HL-60 (cell line): ENCODE data around the gene LARP4.
"Not testable (repeated sequence)": the region's sequence is repeated elsewhere in the genome, so short reads cannot be mapped to it uniquely, and the experiment has no call there.

Experiments used
- DNase-seq, 2 experiments: peaks; one replicate each; pipeline ENCODE4 v3.0.0-alpha.2; 2010 to 2020; ENCODE audit warnings: low read depth in 1 of 2, low spot score in 1 of 2
- H3K27ac ChIP-seq: fragments of 250-450 bp; sonication (Bioruptor Pico); replicated peaks from 2 replicates; pipeline ENCODE4 v1.5.1; 2020; ENCODE audit warnings: mild to moderate bottlenecking, moderate library complexity
- H3K27me3 ChIP-seq: fragments of 250-450 bp; sonication (Bioruptor Pico); 2 replicates; pipeline ENCODE4 v1.5.1; 2021; ENCODE audit warnings: mild to moderate bottlenecking, moderate library complexity; ENCODE audit not compliant: insufficient read depth, poor library complexity, severe bottlenecking
- H3K4me3 ChIP-seq: replicated peaks from 2 replicates; pipeline ENCODE4 v1.5.1; 2011; ENCODE audit warnings: mild to moderate bottlenecking, control low read depth, low read length; ENCODE audit not compliant: insufficient read depth
- GABPA ChIP-seq: IDR thresholded peaks from 2 replicates; pipeline ENCODE4 v1.6.1; 2012; ENCODE audit warnings: low read depth
- POLR2AphosphoS5 ChIP-seq: IDR thresholded peaks from 2 replicates; pipeline ENCODE4 v1.6.1; 2012; ENCODE audit warnings: low read depth
- SPI1 ChIP-seq: IDR thresholded peaks from 2 replicates; pipeline ENCODE4 v1.6.1; 2012; ENCODE audit warnings: low read depth, mild to moderate bottlenecking, borderline replicate concordance
- TF ChIP-seq, protein P1 (sequence below): IDR thresholded peaks from 2 replicates; pipeline ENCODE4 v1.6.1; 2012; ENCODE audit warnings: low read depth; ENCODE audit not compliant: insufficient replicate concordance
- TF ChIP-seq, protein P2 (sequence below): IDR thresholded peaks from one replicate; pipeline ENCODE4 v1.5.1; 2011; ENCODE audit warnings: low read length, control low read depth, inconsistent platforms; ENCODE audit not compliant: insufficient read depth

LARP4 gene

DNA sequence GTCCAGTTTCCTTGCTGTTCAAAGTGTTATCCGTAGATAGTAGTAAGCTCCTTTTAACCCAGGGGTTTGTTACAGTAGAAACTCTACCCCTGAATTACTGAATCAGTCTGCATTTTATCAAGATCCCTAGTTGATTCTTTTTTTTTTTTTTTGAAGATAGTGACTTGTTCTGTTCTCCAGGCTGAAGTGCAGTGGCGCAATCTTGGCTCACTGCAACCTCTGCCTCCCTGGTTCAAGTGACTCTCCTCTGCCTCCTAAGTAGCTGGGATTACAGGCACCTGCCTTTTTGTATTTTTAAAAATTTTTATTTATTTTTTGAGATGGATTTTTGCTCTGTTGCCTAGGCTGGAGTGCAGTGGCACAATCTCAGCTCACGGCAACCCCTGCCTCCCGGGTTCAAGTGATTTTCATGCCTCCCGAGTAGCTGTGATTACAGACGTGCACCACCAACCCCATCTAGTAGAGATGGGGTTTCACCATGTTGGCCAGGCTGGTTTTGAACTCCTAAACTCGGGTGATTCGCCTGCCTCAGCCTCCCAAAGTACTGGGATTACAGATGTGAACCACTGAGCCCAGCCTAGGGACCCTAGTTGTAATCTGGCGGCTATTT, 10.5 kb downstream of the LARP4 start:
- TF ChIP-seq SPI1 = no peak
- TF ChIP-seq, protein P1, sequence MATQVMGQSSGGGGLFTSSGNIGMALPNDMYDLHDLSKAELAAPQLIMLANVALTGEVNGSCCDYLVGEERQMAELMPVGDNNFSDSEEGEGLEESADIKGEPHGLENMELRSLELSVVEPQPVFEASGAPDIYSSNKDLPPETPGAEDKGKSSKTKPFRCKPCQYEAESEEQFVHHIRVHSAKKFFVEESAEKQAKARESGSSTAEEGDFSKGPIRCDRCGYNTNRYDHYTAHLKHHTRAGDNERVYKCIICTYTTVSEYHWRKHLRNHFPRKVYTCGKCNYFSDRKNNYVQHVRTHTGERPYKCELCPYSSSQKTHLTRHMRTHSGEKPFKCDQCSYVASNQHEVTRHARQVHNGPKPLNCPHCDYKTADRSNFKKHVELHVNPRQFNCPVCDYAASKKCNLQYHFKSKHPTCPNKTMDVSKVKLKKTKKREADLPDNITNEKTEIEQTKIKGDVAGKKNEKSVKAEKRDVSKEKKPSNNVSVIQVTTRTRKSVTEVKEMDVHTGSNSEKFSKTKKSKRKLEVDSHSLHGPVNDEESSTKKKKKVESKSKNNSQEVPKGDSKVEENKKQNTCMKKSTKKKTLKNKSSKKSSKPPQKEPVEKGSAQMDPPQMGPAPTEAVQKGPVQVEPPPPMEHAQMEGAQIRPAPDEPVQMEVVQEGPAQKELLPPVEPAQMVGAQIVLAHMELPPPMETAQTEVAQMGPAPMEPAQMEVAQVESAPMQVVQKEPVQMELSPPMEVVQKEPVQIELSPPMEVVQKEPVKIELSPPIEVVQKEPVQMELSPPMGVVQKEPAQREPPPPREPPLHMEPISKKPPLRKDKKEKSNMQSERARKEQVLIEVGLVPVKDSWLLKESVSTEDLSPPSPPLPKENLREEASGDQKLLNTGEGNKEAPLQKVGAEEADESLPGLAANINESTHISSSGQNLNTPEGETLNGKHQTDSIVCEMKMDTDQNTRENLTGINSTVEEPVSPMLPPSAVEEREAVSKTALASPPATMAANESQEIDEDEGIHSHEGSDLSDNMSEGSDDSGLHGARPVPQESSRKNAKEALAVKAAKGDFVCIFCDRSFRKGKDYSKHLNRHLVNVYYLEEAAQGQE = no peak
- no peak for TF ChIP-seq GABPA
- no peak for TF ChIP-seq POLR2AphosphoS5
- TF ChIP-seq, protein P2, sequence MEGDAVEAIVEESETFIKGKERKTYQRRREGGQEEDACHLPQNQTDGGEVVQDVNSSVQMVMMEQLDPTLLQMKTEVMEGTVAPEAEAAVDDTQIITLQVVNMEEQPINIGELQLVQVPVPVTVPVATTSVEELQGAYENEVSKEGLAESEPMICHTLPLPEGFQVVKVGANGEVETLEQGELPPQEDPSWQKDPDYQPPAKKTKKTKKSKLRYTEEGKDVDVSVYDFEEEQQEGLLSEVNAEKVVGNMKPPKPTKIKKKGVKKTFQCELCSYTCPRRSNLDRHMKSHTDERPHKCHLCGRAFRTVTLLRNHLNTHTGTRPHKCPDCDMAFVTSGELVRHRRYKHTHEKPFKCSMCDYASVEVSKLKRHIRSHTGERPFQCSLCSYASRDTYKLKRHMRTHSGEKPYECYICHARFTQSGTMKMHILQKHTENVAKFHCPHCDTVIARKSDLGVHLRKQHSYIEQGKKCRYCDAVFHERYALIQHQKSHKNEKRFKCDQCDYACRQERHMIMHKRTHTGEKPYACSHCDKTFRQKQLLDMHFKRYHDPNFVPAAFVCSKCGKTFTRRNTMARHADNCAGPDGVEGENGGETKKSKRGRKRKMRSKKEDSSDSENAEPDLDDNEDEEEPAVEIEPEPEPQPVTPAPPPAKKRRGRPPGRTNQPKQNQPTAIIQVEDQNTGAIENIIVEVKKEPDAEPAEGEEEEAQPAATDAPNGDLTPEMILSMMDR = no peak
- Histone ChIP-seq H3K27ac (no peak overlapping the region), H3K27me3 (no peaks in the 10 kb centered on the region), H3K4me3 (no peak overlapping the region)
- peak in 1 of 2 experiments; percentile 38 for DNase-seq

DNA sequence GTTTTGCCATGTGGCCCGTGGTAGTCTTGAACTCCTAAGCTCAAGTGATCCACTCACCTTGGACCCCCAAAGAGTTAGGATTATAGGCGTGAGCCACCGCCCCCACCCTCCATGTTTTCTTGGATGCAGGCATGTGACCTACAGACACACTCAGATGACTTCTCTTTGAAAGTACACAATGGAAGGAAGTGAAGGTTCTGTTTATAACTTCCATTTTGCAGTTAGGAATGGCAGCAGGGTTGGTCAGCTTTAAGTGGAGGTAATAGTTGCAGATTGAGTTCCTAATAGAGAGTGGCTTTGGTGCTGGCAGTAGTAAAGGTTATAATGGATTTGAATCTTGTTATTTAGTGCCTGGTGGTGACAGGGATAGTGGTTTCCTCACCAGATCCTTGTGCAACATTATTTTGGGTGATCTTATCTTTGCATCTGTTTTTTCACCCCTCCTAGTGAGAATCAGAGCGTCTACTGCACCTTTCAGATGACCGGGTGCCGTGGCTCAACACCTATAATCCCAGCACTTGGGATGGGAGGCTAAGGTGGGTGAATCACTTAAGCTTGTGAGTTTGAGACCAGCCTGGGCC, 15.3 kb downstream of the LARP4 start:
- DNase-seq = peak in 1 of 2 experiments; percentile 18
- no peak for TF ChIP-seq SPI1
- no peak for TF ChIP-seq POLR2AphosphoS5
- TF ChIP-seq, protein P1 = no peak
- TF ChIP-seq GABPA = no peak
- TF ChIP-seq, protein P2 = no peak
- no peak overlapping the region for H3K4me3 ChIP-seq

DNA sequence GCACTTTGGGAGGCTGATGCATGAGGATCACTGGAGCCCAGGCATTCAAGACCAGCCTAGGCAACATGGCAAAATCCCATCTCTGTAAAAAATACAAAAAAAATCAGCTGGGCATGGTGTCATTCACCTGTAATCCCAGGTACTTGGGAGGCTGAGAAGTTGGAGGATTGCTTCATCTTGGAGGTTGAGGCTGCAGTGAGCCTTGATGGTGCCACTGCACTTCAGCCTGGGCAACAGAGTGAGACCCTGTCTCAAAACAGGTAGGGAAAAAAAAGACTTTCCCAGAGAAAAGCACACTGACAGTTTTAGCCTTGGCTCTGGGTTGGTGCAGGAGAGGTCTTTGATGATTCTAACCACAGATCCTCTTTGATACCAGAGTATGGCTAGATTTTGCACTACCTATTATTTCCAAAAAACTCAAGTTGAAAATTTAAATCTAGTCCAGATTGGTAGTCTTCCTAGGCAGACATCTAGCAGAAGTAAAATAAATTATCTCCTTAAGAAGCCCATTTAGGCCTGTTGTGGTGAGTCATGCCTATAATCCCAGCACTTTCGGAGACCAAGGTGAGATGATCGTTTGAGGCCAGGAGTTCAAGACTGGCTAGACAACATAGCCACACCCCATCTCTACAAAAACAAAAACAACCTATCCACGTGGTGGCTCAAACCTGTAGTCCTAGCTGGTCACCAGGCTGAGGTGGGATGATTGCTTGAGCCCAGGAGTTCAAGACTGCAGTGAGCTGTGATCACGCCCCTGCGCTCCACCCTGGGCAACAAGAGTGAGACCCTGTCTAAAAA, 18.6 kb downstream of the LARP4 start:
- TF ChIP-seq, protein P1 = no peak
- TF ChIP-seq, protein P2 = no peak
- TF ChIP-seq POLR2AphosphoS5 (no peak), SPI1 (no peak), GABPA (no peak)
- Histone ChIP-seq H3K27ac (no peak overlapping the region), H3K27me3 (no peaks in the 10 kb centered on the region)

More for the DNA sequence above, 15.3 kb downstream of the LARP4 start:
- no peaks in the 10 kb centered on the region for H3K27me3 ChIP-seq
- H3K27ac ChIP-seq = 0 out of 2 replicates have a peak overlapping the region, but pooled peaks have one; percentile 12

DNA sequence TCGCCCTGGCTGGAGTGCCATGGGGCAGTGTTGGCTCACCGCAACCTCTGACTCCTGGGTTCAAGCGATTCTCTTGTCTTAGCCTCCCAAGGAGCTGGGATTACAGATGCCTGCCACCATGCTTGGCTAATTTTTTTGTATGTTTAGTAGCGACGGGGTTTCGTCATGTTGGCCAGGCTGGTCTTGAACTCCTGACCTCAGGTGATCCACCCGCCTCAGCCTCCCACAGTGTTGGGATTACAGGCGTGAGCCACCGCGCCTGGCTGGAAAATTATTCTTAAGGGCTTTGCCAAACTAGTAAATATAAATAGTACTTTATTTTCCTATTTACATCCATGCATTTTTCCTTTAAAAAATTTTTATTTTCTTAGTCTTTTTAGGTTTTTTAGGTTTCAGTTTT, 22.2 kb downstream of the LARP4 start:
- H3K4me3 ChIP-seq, H3K27ac ChIP-seq, H3K27me3 ChIP-seq, DNase-seq: not testable (repeated sequence)

More for the DNA sequence above, 18.6 kb downstream of the LARP4 start:
- H3K4me3 ChIP-seq = no peak overlapping the region
- DNase-seq = no peak

DNA sequence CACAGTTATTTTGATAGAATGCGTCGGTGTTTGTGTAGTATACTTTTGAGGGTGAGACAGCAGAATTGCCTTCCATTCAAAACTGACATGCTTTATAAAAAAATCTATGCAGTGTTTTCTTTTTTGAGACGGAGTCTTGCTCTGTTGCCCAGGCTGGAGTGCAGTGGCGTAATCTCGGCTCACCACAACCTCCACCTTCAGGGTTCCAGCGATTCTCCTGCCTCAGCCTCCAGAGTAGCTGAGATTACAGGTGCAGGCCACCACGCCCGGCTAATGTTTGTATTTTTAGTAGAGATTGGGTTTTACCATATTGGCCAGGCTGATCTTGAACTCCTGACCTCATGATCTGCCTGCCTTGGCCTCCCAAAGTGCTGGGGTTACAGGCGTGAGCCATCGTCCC, 22.7 kb downstream of the LARP4 start:
- not testable (repeated sequence) for H3K27ac ChIP-seq

More for the DNA sequence above, 22.7 kb downstream of the LARP4 start:
- not testable (repeated sequence) for DNase-seq, H3K27me3 ChIP-seq, H3K4me3 ChIP-seq
